Measurements from ENCODE around the gene CSK.
"Not testable (repeated sequence)": the region's sequence is repeated elsewhere in the genome, so short reads cannot be mapped to it uniquely, and the experiment has no call there.

CSK gene

GRCh38 chr15:74770211-74770903 lies 11.5 kb upstream of the CSK start:
- DNase-seq (ENCODE audit: low read depth): no peak

GRCh38 chr15:74773329-74773728 lies 8.6 kb upstream of the CSK start:
- no peak for DNase-seq (ENCODE audit: low read depth)

- DNase-seq (ENCODE audit: low read depth): no peak
Measured at GRCh38 chr15:74773731-74774252, 8.1 kb upstream of the CSK start.

- no peak for DNase-seq (ENCODE audit: low read depth)
Measured at GRCh38 chr15:74775132-74775562, 6.7 kb upstream of the CSK start.

- no peak for DNase-seq (ENCODE audit: low read depth)
Measured at GRCh38 chr15:74775894-74776293, 6.0 kb upstream of the CSK start.

GRCh38 chr15:74776821-74777768 lies 4.8 kb upstream of the CSK start:
- DNase-seq (ENCODE audit: low read depth): no peak

GRCh38 chr15:74777769-74778598 lies 3.9 kb upstream of the CSK start:
- no peak for DNase-seq (ENCODE audit: low read depth)

GRCh38 chr15:74778599-74778970 lies 3.3 kb upstream of the CSK start:
- DNase-seq (ENCODE audit: low read depth): no peak

GRCh38 chr15:74779162-74779648 lies 2.7 kb upstream of the CSK start:
- no peak for DNase-seq (ENCODE audit: low read depth)

GRCh38 chr15:74780523-74781430 lies 1.1 kb upstream of the CSK start:
- DNase-seq (ENCODE audit: low read depth): no peak

GRCh38 chr15:74782259-74783071 lies 585 bp downstream of the CSK start:
- no peak for DNase-seq (ENCODE audit: low read depth)

- no peak for DNase-seq (ENCODE audit: low read depth)
Measured at GRCh38 chr15:74783072-74783807, 1.4 kb downstream of the CSK start.

GRCh38 chr15:74783808-74784175 lies 1.9 kb downstream of the CSK start:
- DNase-seq (ENCODE audit: low read depth): no peak

GRCh38 chr15:74784426-74785193 lies 2.7 kb downstream of the CSK start:
- DNase-seq (ENCODE audit: low read depth): no peak

GRCh38 chr15:74785194-74786032 lies 3.5 kb downstream of the CSK start:
- DNase-seq (ENCODE audit: low read depth): no peak

- not testable (repeated sequence) for DNase-seq (ENCODE audit: low read depth)
Measured at GRCh38 chr15:74786081-74786480, 4.2 kb downstream of the CSK start.

- no peak for DNase-seq (ENCODE audit: low read depth)
Measured at GRCh38 chr15:74786551-74787165, 4.8 kb downstream of the CSK start.
